ENCODE results near the gene ENTPD3. TPM values are rescaled to one million over a fixed set of nuclear protein-coding genes. Genes with fewer than 3 reads are reported as not detected.

The ENTPD3 gene
- total RNA-seq, 4 donors from 2014 or later: 0.12 to 1.1 (median 0.56) TPM

DNA sequence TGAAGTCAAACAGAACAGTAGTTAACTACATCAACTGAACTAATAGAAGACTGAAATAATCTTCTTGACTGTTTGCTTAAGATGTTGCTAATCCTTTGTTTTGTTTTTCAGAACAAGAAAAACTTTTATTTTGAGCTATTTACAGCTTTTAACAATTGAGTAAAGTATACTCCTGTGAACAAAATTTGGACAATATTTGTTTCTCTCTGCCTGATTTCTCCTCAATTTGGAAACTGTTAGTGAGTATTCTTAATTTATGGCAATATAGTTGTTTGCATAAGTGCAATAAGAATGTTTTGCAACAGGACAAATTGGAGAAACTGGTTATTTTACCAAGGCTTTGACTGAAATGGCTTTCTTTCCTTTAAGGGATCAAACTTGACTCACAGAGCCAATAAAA, 36.5 kb upstream of the ENTPD3 start:
- H3K27me3 ChIP-seq: no peaks in the 10 kb centered on the region
- DNase-seq (no peak), ATAC-seq (no peak)
- intact Hi-C loops (cut with DNase I; ENCODE audit: low total_unique reads): no loop called here
- TF ChIP-seq POLR2A (IDR thresholded peaks at IDR 0.05): no peak
- TF ChIP-seq, protein P1, sequence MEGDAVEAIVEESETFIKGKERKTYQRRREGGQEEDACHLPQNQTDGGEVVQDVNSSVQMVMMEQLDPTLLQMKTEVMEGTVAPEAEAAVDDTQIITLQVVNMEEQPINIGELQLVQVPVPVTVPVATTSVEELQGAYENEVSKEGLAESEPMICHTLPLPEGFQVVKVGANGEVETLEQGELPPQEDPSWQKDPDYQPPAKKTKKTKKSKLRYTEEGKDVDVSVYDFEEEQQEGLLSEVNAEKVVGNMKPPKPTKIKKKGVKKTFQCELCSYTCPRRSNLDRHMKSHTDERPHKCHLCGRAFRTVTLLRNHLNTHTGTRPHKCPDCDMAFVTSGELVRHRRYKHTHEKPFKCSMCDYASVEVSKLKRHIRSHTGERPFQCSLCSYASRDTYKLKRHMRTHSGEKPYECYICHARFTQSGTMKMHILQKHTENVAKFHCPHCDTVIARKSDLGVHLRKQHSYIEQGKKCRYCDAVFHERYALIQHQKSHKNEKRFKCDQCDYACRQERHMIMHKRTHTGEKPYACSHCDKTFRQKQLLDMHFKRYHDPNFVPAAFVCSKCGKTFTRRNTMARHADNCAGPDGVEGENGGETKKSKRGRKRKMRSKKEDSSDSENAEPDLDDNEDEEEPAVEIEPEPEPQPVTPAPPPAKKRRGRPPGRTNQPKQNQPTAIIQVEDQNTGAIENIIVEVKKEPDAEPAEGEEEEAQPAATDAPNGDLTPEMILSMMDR (IDR thresholded peaks at IDR 0.05 in 4 of 5, conservative IDR thresholded peaks at IDR 0.05 in 1 of 5): no peak
- H3K4me1 ChIP-seq: no peaks in the 10 kb centered on the region
- in situ Hi-C loops (cut with MboI; ENCODE audit: low sequenced_read_pairs in 4 of 4): no loop called here
- no peak overlapping the region for H3K27ac ChIP-seq
- no peaks in the 10 kb centered on the region for H3K36me3 ChIP-seq
- H3K9me3 ChIP-seq: no peaks in the 10 kb centered on the region
- no peak overlapping the region for H3K4me3 ChIP-seq

DNA sequence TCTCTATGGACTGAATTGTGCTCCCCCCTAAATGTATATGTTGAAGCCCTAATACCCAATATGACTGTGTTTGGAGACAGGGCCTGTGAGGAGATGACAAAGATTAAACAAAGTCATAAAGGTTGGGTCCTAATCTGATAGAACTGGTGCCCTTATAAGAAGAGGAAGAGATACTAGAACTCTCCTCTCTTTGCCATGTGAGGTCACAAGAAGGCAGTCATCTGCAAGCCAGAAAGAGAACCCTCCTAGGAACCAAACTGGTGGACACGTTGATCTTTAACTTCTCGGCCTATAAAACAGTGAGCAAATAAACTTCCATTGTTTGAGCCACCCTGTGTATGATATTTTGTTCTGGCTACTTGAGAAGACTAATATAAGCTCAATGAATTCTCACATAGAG, 31.6 kb upstream of the ENTPD3 start:
- TF ChIP-seq POLR2A (IDR thresholded peaks at IDR 0.05): no peak
- TF ChIP-seq, protein P1 (IDR thresholded peaks at IDR 0.05 in 4 of 5, conservative IDR thresholded peaks at IDR 0.05 in 1 of 5): no peak
- no peak for ATAC-seq

DNA sequence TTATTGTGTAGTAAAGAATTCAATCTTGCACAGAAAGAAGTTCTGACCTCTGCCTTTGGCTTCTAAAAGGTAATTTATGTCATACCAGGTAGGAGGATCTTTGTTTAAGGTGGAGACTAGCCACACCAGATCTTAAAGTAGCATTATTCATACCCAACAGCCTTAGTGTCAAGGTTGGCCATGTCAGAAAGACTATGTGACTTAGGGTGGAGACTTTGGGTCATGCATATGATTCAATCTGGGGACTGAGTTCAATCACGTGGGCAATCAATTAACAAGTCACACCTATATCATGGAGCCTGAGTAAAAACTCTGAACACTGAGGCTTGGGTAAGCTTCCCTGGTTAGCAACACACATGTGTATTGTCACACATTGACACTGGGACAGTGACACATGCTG, 28.5 kb upstream of the ENTPD3 start:
- Histone ChIP-seq H3K36me3 (no peaks in the 10 kb centered on the region), H3K4me3 (no peak overlapping the region), H3K9me3 (no peaks in the 10 kb centered on the region), H3K4me1 (no peaks in the 10 kb centered on the region), H3K27me3 (no peaks in the 10 kb centered on the region), H3K27ac (no peak overlapping the region)
- ATAC-seq: no peak
- intact Hi-C loops (cut with DNase I; ENCODE audit: low total_unique reads) (no loop called here), in situ Hi-C loops (cut with MboI; ENCODE audit: low sequenced_read_pairs in 4 of 4) (no loop called here)
- DNase-seq: no peak
- TF ChIP-seq POLR2A (IDR thresholded peaks at IDR 0.05): no peak
- TF ChIP-seq, protein P1 (IDR thresholded peaks at IDR 0.05 in 4 of 5, conservative IDR thresholded peaks at IDR 0.05 in 1 of 5): no peak

More for the DNA sequence above, 31.6 kb upstream of the ENTPD3 start:
- intact Hi-C loops (cut with DNase I; ENCODE audit: low total_unique reads): no loop called here
- in situ Hi-C loops (cut with MboI; ENCODE audit: low sequenced_read_pairs in 4 of 4): no loop called here
- DNase-seq: no peak
- Histone ChIP-seq H3K9me3 (no peaks in the 10 kb centered on the region), H3K36me3 (no peaks in the 10 kb centered on the region), H3K27ac (no peak overlapping the region), H3K4me1 (no peaks in the 10 kb centered on the region), H3K4me3 (no peak overlapping the region), H3K27me3 (no peaks in the 10 kb centered on the region)

DNA sequence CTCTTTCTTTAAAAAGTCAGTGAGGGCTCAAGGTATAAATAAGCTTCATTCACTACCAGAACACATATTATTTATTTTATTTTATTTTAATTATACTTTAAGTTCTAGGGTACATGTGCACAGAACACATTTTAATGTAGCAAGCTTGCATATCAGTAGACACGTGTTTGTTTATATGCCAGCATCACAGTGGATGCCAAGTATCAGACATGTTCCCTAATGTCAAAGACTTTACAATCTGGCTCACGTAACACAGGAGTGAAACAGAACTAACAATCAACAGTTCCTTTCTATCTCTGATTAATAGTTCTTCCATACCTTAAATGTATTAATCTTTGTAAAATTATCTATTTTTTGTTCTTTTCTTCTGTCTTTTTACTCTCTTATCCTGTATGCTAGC, 23.3 kb upstream of the ENTPD3 start:
- Histone ChIP-seq H3K9me3 (no peaks in the 10 kb centered on the region), H3K27ac (no peak overlapping the region), H3K4me1 (peaks cover 0 to 8% of the 10 kb centered on the region in 2 donors), H3K36me3 (no peaks in the 10 kb centered on the region), H3K4me3 (no peak overlapping the region), H3K27me3 (no peaks in the 10 kb centered on the region)
- TF ChIP-seq POLR2A (IDR thresholded peaks at IDR 0.05): no peak
- TF ChIP-seq, protein P1 (IDR thresholded peaks at IDR 0.05 in 4 of 5, conservative IDR thresholded peaks at IDR 0.05 in 1 of 5): no peak
- ATAC-seq: no peak
- in situ Hi-C loops (cut with MboI; ENCODE audit: low sequenced_read_pairs in 4 of 4) (no loop called here), intact Hi-C loops (cut with DNase I; ENCODE audit: low total_unique reads) (no loop called here)
- DNase-seq: no peak

Measured in gastrocnemius medialis (tissue), 4 donors.